IMR-90 (cell line): Measurements from ENCODE around the gene CCSER1. TPM values are rescaled to one million over a fixed set of nuclear protein-coding genes. Genes with fewer than 3 reads are reported as not detected.
A peak's percentile ranks its signal among the peaks of the same experiment; 100 is the strongest.

Source experiments
- ATAC-seq: fragments of 200-7000 bp; cut with Tn5 transposase; 2 replicates; pipeline ENCODE4 v1.9.1; 2020; ENCODE audit warnings: low read depth, mild to moderate bottlenecking, moderate library complexity
- BruUV-seq: library from RNA; stranded (reverse); fragments of 400-500 nt; replicated peaks from 2 replicates; lab custom pipeline; 2021; lab: Mats Ljungman, UMichigan
- CTCF ChIA-PET: fragments of 300-600 bp; formaldehyde crosslinking; extraction: SDS; loops from one replicate; lab custom pipeline; 2021; ENCODE audit warnings: antibody characterized with exemption; lab: Yijun Ruan, JAX
- POLR2A ChIA-PET: fragments of 300-600 bp; sonication (Branson Sonifier 250); formaldehyde crosslinking; loops from one replicate; lab custom pipeline; 2022; ENCODE audit warnings: antibody characterized with exemption; ENCODE audit not compliant: unreplicated experiment; lab: Charles Lee
- DNase-seq: peaks from one replicate; pipeline ENCODE4 v3.0.0; 2013
- H2AFZ ChIP-seq: replicated peaks from 2 replicates; pipeline ENCODE3; 2013; ENCODE audit warnings: low read length, mild to moderate bottlenecking; ENCODE audit not compliant: poor library complexity
- H2AK5ac ChIP-seq: 2 replicates; pipeline ENCODE4 v1.6.1; 2013; ENCODE audit warnings: low read depth, low read length, inconsistent platforms
- H2AK9ac ChIP-seq: replicated peaks from 2 replicates; pipeline ENCODE3; 2013; ENCODE audit warnings: mild to moderate bottlenecking, low read depth, low read length, moderate library complexity; ENCODE audit not compliant: poor library complexity
- H2BK120ac ChIP-seq: 2 replicates; pipeline ENCODE4 v1.6.1; 2013; ENCODE audit warnings: low read depth, low read length, inconsistent platforms
- H2BK15ac ChIP-seq: 3 replicates; pipeline ENCODE4 v1.6.1; 2013; ENCODE audit warnings: low read depth, low read length, inconsistent platforms
- H2BK20ac ChIP-seq: 2 replicates; pipeline ENCODE4 v1.6.1; 2013; ENCODE audit warnings: low read depth, mild to moderate bottlenecking, inconsistent platforms, low read length, moderate library complexity
- H2BK5ac ChIP-seq: 2 replicates; pipeline ENCODE4 v1.6.1; 2013; ENCODE audit warnings: mild to moderate bottlenecking, low read depth, low read length, inconsistent platforms; ENCODE audit not compliant: poor library complexity, severe bottlenecking
- H3K14ac ChIP-seq: replicated peaks from 2 replicates; pipeline ENCODE4 v1.6.1; 2013; ENCODE audit warnings: low read depth, low read length, inconsistent platforms
- H3K18ac ChIP-seq: 2 replicates; pipeline ENCODE4 v1.6.1; 2013; ENCODE audit warnings: low read depth, low read length, control low read depth
- H3K23ac ChIP-seq: 2 replicates; pipeline ENCODE4 v1.6.1; 2013; ENCODE audit warnings: low read depth, low read length, inconsistent platforms
- H3K27ac ChIP-seq: 2 replicates; pipeline ENCODE4 v1.5.1; 2013; ENCODE audit warnings: mild to moderate bottlenecking, control low read depth, low read length; ENCODE audit not compliant: insufficient read depth
- H3K27me3 ChIP-seq: 2 replicates; pipeline ENCODE4 v1.6.1; 2013; ENCODE audit warnings: low read length; ENCODE audit not compliant: control insufficient read depth, insufficient read depth
- H3K36me3 ChIP-seq: 2 replicates; pipeline ENCODE4 v1.6.1; 2013; ENCODE audit warnings: low read length, mixed read lengths; ENCODE audit not compliant: control insufficient read depth, insufficient read depth
- H3K4ac ChIP-seq: 2 replicates; pipeline ENCODE4 v1.6.1; 2013; ENCODE audit warnings: low read depth, low read length, inconsistent platforms
- H3K4me1 ChIP-seq: 2 replicates; pipeline ENCODE4 v1.6.1; 2013; ENCODE audit warnings: low read length, mixed read lengths; ENCODE audit not compliant: control insufficient read depth, insufficient read depth
- H3K4me2 ChIP-seq: 2 replicates; pipeline ENCODE4 v1.6.1; 2013; ENCODE audit warnings: low read depth, mild to moderate bottlenecking, control low read depth, low read length, moderate library complexity
- H3K4me3 ChIP-seq: 2 replicates; pipeline ENCODE4 v1.5.1; 2013; ENCODE audit warnings: low read depth, mild to moderate bottlenecking, control low read depth, low read length, moderate library complexity; ENCODE audit not compliant: insufficient read depth
- H3K56ac ChIP-seq: 2 replicates; pipeline ENCODE4 v1.6.1; 2013; ENCODE audit warnings: low read length, inconsistent platforms; ENCODE audit not compliant: insufficient read depth; ENCODE audit errors: extremely low read depth
- H3K79me1 ChIP-seq, 2 experiments: 2 replicates each; pipeline ENCODE4 v1.6.1; 2013; ENCODE audit warnings: low read length in 2 of 2, inconsistent platforms in 1 of 2, low read depth in 1 of 2
- H3K9ac ChIP-seq: 2 replicates; pipeline ENCODE4 v1.6.1; 2013; ENCODE audit warnings: low read depth, low read length, control low read depth
- H3K9me1 ChIP-seq: 2 replicates; pipeline ENCODE4 v1.6.1; 2013; ENCODE audit warnings: low read length, inconsistent platforms; ENCODE audit not compliant: insufficient read depth
- H3K9me3 ChIP-seq: 2 replicates; pipeline ENCODE4 v1.6.1; 2013; ENCODE audit warnings: low read length; ENCODE audit not compliant: control insufficient read depth, insufficient read depth
- H4K20me1 ChIP-seq: 2 replicates; pipeline ENCODE4 v1.6.1; 2013; ENCODE audit warnings: low read length, inconsistent platforms; ENCODE audit not compliant: insufficient read depth
- H4K5ac ChIP-seq: 2 replicates; pipeline ENCODE4 v1.6.1; 2013; ENCODE audit warnings: mild to moderate bottlenecking, low read depth, low read length, control low read depth
- H4K8ac ChIP-seq, 2 experiments: 2 replicates each; pipeline ENCODE4 v1.6.1; 2013; ENCODE audit warnings: low read depth in 2 of 2, low read length in 2 of 2, control low read depth in 1 of 2, inconsistent platforms in 1 of 2
- H4K91ac ChIP-seq: 2 replicates; pipeline ENCODE4 v1.6.1; 2013; ENCODE audit warnings: low read depth, low read length, inconsistent platforms; ENCODE audit not compliant: insufficient read depth
- FOS ChIP-seq: fragments of 150-350 bp; IDR thresholded peaks from 2 replicates; pipeline ENCODE4 v1.6.1; 2016; ENCODE audit warnings: low read depth, low read length
- MAFK ChIP-seq: IDR thresholded peaks from 2 replicates; pipeline ENCODE4 v1.6.1; 2012; ENCODE audit warnings: low read depth, low read length, improper control_type of control experiment
- RAD21 ChIP-seq: IDR thresholded peaks from 2 replicates; pipeline ENCODE4 v1.6.1; 2012; ENCODE audit warnings: low read length, improper control_type of control experiment
- WGBS, 2 experiments: methylation state at CpG; one replicate each; pipeline versions ENCODE4 v1.1.5 to v1.1.7; 2013; ENCODE audit warnings: missing lambda C conversion rate in 2 of 2; ENCODE audit not compliant: insufficient read length in 1 of 2; ENCODE audit errors: extremely low coverage in 2 of 2; 5-methylcytosine and 5-hydroxymethylcytosine counted together
- dilution Hi-C: fragments of 300-500 bp; cut with HindIII; formaldehyde crosslinking; loops from one replicate; pipeline ENCODE4 v1.14.3; 2018; ENCODE audit warnings: low sequenced_read_pairs; ENCODE audit not compliant: unreplicated experiment
- in situ Hi-C: fragments of 300-500 bp; cut with MboI; formaldehyde crosslinking; loops from 3 replicates; pipeline ENCODE4 v1.14.3; 2019; ENCODE audit warnings: low sequenced_read_pairs, inconsistent platforms, mixed read lengths
- intact Hi-C: fragments of 100-400 bp; cut with micrococcal nuclease; formaldehyde crosslinking; loops from 2 replicates; pipeline ENCODE4 v1.10.0; 2022
- polyA plus RNA-seq, 3 experiments: library from polyadenylated mRNA; depleted of rRNA; stranded (reverse); fragments of >200 nt; gene quantifications; 2 replicates each; pipeline ENCODE4 v1.2.3, GENCODE V29; 2012; ENCODE audit warnings: low replicate concordance in 1 of 3
- total RNA-seq: library from RNA; depleted of rRNA; stranded (reverse); fragments of >200 nt; gene quantifications from 2 replicates; pipeline ENCODE4 v1.2.3, GENCODE V29; 2012
- TF ChIP-seq, protein P1 (sequence below): fragments of 150-350 bp; IDR thresholded peaks from 2 replicates; pipeline ENCODE4 v1.6.1; 2016; ENCODE audit warnings: low read depth, mild to moderate bottlenecking, low read length, moderate library complexity, borderline replicate concordance

CCSER1 gene
- total and polyA plus RNA-seq, 2 of the 4 experiments (the other 2 are of a cell fraction), result not detected

- dilution Hi-C loops, result no loop called here
- no peaks in the 10 kb centered on the region for H3K4me1 ChIP-seq
Measured at GRCh38 chr4:91028228-91028627, 901.0 kb downstream of the CCSER1 start.

More at GRCh38 chr4:91028228-91028627, 901.0 kb downstream of the CCSER1 start:
- BruUV-seq, result no TSS peak
- no CpG with 5 or more reads among the region's 1 CpG for WGBS, 2 experiments
- Histone ChIP-seq H2BK20ac (no peak overlapping the region), H2AK9ac (no peak overlapping the region), H2AFZ (no peak overlapping the region), H3K79me1 (no peaks in the 10 kb centered on the region), H3K4ac (no peak overlapping the region), H3K14ac (no peak overlapping the region), H3K27me3 (no peaks in the 10 kb centered on the region), H2BK5ac (no peak overlapping the region), H3K9me1 (no peaks in the 10 kb centered on the region), H3K9me3 (no peaks in the 10 kb centered on the region), H4K20me1 (no peaks in the 10 kb centered on the region), H4K8ac (no peak overlapping the region), H3K9ac (no peak overlapping the region), H3K27ac (no peak overlapping the region), H2BK15ac (no peak overlapping the region), H3K18ac (no peak overlapping the region), H3K4me2 (no peak overlapping the region), H3K36me3 (no peaks in the 10 kb centered on the region), H2BK120ac (no peak overlapping the region), H4K91ac (no peak overlapping the region), H3K56ac (no peak overlapping the region), H4K5ac (no peak overlapping the region), H3K4me3 (no peak overlapping the region), H2AK5ac (no peak overlapping the region), H3K23ac (no peak overlapping the region)
- ATAC-seq (no peak), DNase-seq (no peak)
- TF ChIP-seq MAFK (peak; percentile 75), FOS (no peak), RAD21 (no peak)
- TF ChIP-seq, protein P1, sequence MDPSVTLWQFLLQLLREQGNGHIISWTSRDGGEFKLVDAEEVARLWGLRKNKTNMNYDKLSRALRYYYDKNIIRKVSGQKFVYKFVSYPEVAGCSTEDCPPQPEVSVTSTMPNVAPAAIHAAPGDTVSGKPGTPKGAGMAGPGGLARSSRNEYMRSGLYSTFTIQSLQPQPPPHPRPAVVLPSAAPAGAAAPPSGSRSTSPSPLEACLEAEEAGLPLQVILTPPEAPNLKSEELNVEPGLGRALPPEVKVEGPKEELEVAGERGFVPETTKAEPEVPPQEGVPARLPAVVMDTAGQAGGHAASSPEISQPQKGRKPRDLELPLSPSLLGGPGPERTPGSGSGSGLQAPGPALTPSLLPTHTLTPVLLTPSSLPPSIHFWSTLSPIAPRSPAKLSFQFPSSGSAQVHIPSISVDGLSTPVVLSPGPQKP, result no peak
- in situ Hi-C loops, result no loop called here
- ChIA-PET CTCF (no interaction called here), POLR2A (no interaction called here)
- intact Hi-C loops, result no loop called here
